ENCODE results near the gene PSMD6.

PSMD6 gene

GRCh38 chr3:64048631-64049061 is 25.4 kb upstream of the PSMD6 start:
- no peak for TF ChIP-seq USF1 (IDR thresholded peaks at IDR 0.05)
- no peak for TF ChIP-seq CEBPB (IDR thresholded peaks at IDR 0.05)
- no peak for TF ChIP-seq TAF1 (IDR thresholded peaks at IDR 0.05; ENCODE audit: low read depth)
- no peak for TF ChIP-seq CREB1 (IDR thresholded peaks at IDR 0.05; ENCODE audit: low read depth)
- no peak for TF ChIP-seq TEAD4 (IDR thresholded peaks at IDR 0.05)

- no peak for TF ChIP-seq TAF1 (IDR thresholded peaks at IDR 0.05; ENCODE audit: low read depth)
- no peak for TF ChIP-seq TEAD4 (IDR thresholded peaks at IDR 0.05)
- no peak for TF ChIP-seq REST (IDR thresholded peaks at IDR 0.05; ENCODE audit: low read depth)
- no peak for TF ChIP-seq CEBPB (IDR thresholded peaks at IDR 0.05)
- no peak for TF ChIP-seq EP300 (IDR thresholded peaks at IDR 0.05; ENCODE audit: borderline replicate concordance)
- no peak for TF ChIP-seq TCF12 (IDR thresholded peaks at IDR 0.05; ENCODE audit: low read depth)
- TF ChIP-seq FOXM1 (IDR thresholded peaks at IDR 0.05; ENCODE audit: borderline replicate concordance, low read depth), result no peak
- no peak for TF ChIP-seq RAD21 (IDR thresholded peaks at IDR 0.05; ENCODE audit: low read depth)
- TF ChIP-seq, protein P1, sequence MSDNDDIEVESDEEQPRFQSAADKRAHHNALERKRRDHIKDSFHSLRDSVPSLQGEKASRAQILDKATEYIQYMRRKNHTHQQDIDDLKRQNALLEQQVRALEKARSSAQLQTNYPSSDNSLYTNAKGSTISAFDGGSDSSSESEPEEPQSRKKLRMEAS (IDR thresholded peaks at IDR 0.05), result no peak
Measured at GRCh38 chr3:64047787-64048186, 24.5 kb upstream of the PSMD6 start.

DNA sequence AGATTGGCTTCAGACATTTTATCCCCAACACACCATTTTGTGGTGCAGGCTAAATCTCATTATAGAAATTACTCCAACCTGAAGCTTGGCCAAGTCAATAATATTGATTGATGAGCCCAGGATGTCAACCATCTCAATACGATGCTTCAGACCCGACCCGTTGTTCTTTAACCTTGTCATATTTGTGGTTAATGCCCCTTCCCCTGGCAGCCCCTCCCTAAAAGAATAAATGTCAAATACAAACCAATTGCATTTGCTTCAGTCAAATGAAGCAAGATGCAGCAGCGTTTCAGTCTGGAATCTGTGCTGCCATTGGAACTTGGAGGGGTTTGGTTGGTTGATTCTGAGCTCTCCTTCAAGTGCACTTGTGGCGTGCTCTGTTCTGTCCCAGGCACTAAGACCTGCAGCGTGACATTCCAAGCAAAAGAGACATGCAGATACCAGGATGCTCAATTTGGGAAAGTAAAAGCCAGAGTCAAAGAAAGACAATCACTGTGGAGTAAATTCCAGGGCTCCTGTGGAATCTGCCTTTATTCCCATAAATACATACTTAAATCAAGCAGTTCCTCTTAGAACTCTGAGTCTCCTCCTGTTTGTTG is 23.8 kb upstream of the PSMD6 start:
- TF ChIP-seq EGR1 (IDR thresholded peaks at IDR 0.05) (no peak), TAF1 (IDR thresholded peaks at IDR 0.05; ENCODE audit: low read depth) (no peak), REST (IDR thresholded peaks at IDR 0.05; ENCODE audit: low read depth) (no peak), FOXM1 (IDR thresholded peaks at IDR 0.05; ENCODE audit: borderline replicate concordance, low read depth) (no peak), ZBTB7A (IDR thresholded peaks at IDR 0.05; ENCODE audit: low read depth) (no peak), RAD21 (IDR thresholded peaks at IDR 0.05; ENCODE audit: low read depth) (no peak), TCF12 (IDR thresholded peaks at IDR 0.05; ENCODE audit: low read depth) (no peak), CREB1 (IDR thresholded peaks at IDR 0.05; ENCODE audit: low read depth) (no peak), NFIC (IDR thresholded peaks at IDR 0.05) (no peak), EP300 (IDR thresholded peaks at IDR 0.05; ENCODE audit: borderline replicate concordance) (no peak), CEBPB (IDR thresholded peaks at IDR 0.05) (no peak), USF1 (IDR thresholded peaks at IDR 0.05) (no peak), YY1 (IDR thresholded peaks at IDR 0.05; ENCODE audit: low read depth) (no peak), TEAD4 (IDR thresholded peaks at IDR 0.05) (no peak)
- TF ChIP-seq, protein P1 (IDR thresholded peaks at IDR 0.05), result no peak

- TF ChIP-seq TCF12 (IDR thresholded peaks at IDR 0.05; ENCODE audit: low read depth) (no peak), USF1 (IDR thresholded peaks at IDR 0.05) (no peak), RAD21 (IDR thresholded peaks at IDR 0.05; ENCODE audit: low read depth) (no peak), ZBTB7A (IDR thresholded peaks at IDR 0.05; ENCODE audit: low read depth) (no peak), CEBPB (IDR thresholded peaks at IDR 0.05) (no peak), YY1 (IDR thresholded peaks at IDR 0.05; ENCODE audit: low read depth) (no peak), EP300 (IDR thresholded peaks at IDR 0.05; ENCODE audit: borderline replicate concordance) (no peak), EGR1 (IDR thresholded peaks at IDR 0.05) (no peak), NFIC (IDR thresholded peaks at IDR 0.05) (no peak), FOXM1 (IDR thresholded peaks at IDR 0.05; ENCODE audit: borderline replicate concordance, low read depth) (no peak), REST (IDR thresholded peaks at IDR 0.05; ENCODE audit: low read depth) (no peak), TEAD4 (IDR thresholded peaks at IDR 0.05) (no peak), CREB1 (IDR thresholded peaks at IDR 0.05; ENCODE audit: low read depth) (no peak), TAF1 (IDR thresholded peaks at IDR 0.05; ENCODE audit: low read depth) (no peak)
- TF ChIP-seq, protein P1 (IDR thresholded peaks at IDR 0.05), result no peak
Measured at GRCh38 chr3:64046592-64046991, 23.3 kb upstream of the PSMD6 start.
